Keratinocyte (primary cell): ENCODE measurements around the gene SCAPER. TPM values are rescaled to one million over a fixed set of nuclear protein-coding genes. Genes with fewer than 3 reads are reported as not detected.

Experiments
- DNase-seq: peaks from one replicate; pipeline ENCODE4 v3.0.0-alpha.2; 2011; ENCODE audit warnings: low read depth, missing footprints, low spot score
- FAIRE-seq: peaks from 2 replicates; lab custom pipeline; 2011; peaks lifted over from hg19 to GRCh38; lab: Jason Lieb, UNC
- H2AFZ ChIP-seq: 2 replicates; pipeline ENCODE4 v1.6.0; 2012; ENCODE audit warnings: low read length, control low read depth, inconsistent platforms; ENCODE audit not compliant: control insufficient read depth
- H3K27ac ChIP-seq: 2 replicates; pipeline ENCODE4 v1.5.1; 2011; ENCODE audit warnings: low read length; ENCODE audit not compliant: control insufficient read depth, insufficient read depth
- H3K27me3 ChIP-seq: 3 replicates; pipeline ENCODE4 v1.6.0; 2011; ENCODE audit warnings: low read length; ENCODE audit not compliant: control insufficient read depth, insufficient read depth; ENCODE audit errors: extremely low read depth
- H3K36me3 ChIP-seq, 2 experiments: 2 replicates in 1 of 2; 3 replicates in 1 of 2; pipeline ENCODE4 v1.5.1; 2011; ENCODE audit warnings: low read length in 2 of 2, mild to moderate bottlenecking in 1 of 2; ENCODE audit not compliant: control insufficient read depth in 2 of 2, insufficient read depth in 2 of 2; ENCODE audit errors: extremely low read depth in 1 of 2
- H3K4me1 ChIP-seq: 3 replicates; pipeline ENCODE4 v1.5.1; 2011; ENCODE audit warnings: low read length; ENCODE audit not compliant: control insufficient read depth, insufficient read depth; ENCODE audit errors: extremely low read depth
- H3K4me2 ChIP-seq: 3 replicates; pipeline ENCODE4 v1.6.0; 2011; ENCODE audit warnings: low read depth, low read length; ENCODE audit not compliant: control insufficient read depth, insufficient read depth; ENCODE audit errors: extremely low read depth
- H3K4me3 ChIP-seq, 3 experiments: fragments of 200-600 bp in 1 of 3; sonication (generic) in 1 of 3; 2 replicates in 2 of 3; 3 replicates in 1 of 3; pipeline ENCODE4 v1.5.1; 2011 to 2016; ENCODE audit warnings: low read length in 3 of 3, mild to moderate bottlenecking in 3 of 3, control low read depth in 2 of 3, inconsistent platforms in 1 of 3, low read depth in 1 of 3, mixed read lengths in 1 of 3, mixed run types in 1 of 3, moderate library complexity in 1 of 3; ENCODE audit not compliant: control insufficient read depth in 2 of 3, insufficient read depth in 2 of 3; ENCODE audit errors: extremely low read depth in 1 of 3
- H3K79me2 ChIP-seq: 2 replicates; pipeline ENCODE4 v1.6.0; 2012; ENCODE audit warnings: low read length; ENCODE audit not compliant: control insufficient read depth, insufficient read depth
- H3K9ac ChIP-seq: 3 replicates; pipeline ENCODE4 v1.6.0; 2011; ENCODE audit warnings: low read length; ENCODE audit not compliant: control insufficient read depth, insufficient read depth; ENCODE audit errors: extremely low read depth
- H3K9me1 ChIP-seq: 3 replicates; pipeline ENCODE4 v1.6.0; 2011; ENCODE audit warnings: low read length; ENCODE audit not compliant: control insufficient read depth, insufficient read depth; ENCODE audit errors: extremely low read depth
- H3K9me3 ChIP-seq: 2 replicates; pipeline ENCODE4 v1.5.1; 2012; ENCODE audit warnings: low read depth, low read length; ENCODE audit not compliant: control insufficient read depth
- H4K20me1 ChIP-seq: 3 replicates; pipeline ENCODE4 v1.6.0; 2011; ENCODE audit warnings: low read length; ENCODE audit not compliant: control insufficient read depth, insufficient read depth; ENCODE audit errors: extremely low read depth
- CTCF ChIP-seq, 3 experiments: IDR thresholded peaks in 1 of 3; conservative IDR thresholded peaks in 1 of 3; optimal IDR thresholded peaks in 1 of 3; 2 replicates in 2 of 3; 3 replicates in 1 of 3; pipeline versions ENCODE3 to v1.5.1; 2011; ENCODE audit warnings: low read length in 3 of 3, mild to moderate bottlenecking in 3 of 3, moderate library complexity in 2 of 3, control low read depth in 1 of 3, inconsistent platforms in 1 of 3; ENCODE audit not compliant: insufficient read depth in 2 of 3; ENCODE audit errors: extremely low read depth in 1 of 3
- EZH2 ChIP-seq: IDR thresholded peaks from one replicate; pipeline ENCODE4 v1.6.1; 2012; ENCODE audit warnings: inconsistent platforms, mild to moderate bottlenecking, low read length, moderate library complexity
- dilution Hi-C: fragments of 300-500 bp; cut with MboI; formaldehyde crosslinking; loops from one replicate; pipeline ENCODE4 v1.7.0; 2020; ENCODE audit warnings: low sequenced_read_pairs; ENCODE audit not compliant: extremely low pct_ligation_motif_present
- polyA plus RNA-seq, 5 experiments: library from polyadenylated mRNA; depleted of rRNA in 3 of 5; stranded (reverse) in 3 of 5; stranded (forward) in 1 of 5; unstranded in 1 of 5; fragments of >200 nt; gene quantifications; 1 replicate in 1 of 5; 2 replicates in 3 of 5; 3 replicates in 1 of 5; pipeline versions ENCODE4 v1.2.1 to v1.2.3, GENCODE V29; 2011 to 2012; ENCODE audit warnings: missing spikeins in 2 of 5, low read depth in 1 of 5, low replicate concordance in 1 of 5

SCAPER gene
- polyA plus RNA-seq, 1 donor (not counting 4 experiments of a cell fraction or from before 2014, with no cell fraction given), result 5.2 TPM

GRCh38 chr15:76360416-76360815 is 544.7 kb downstream of the SCAPER start:
- dilution Hi-C loops, result no loop called here
- Histone ChIP-seq H3K4me1 (no peaks in the 10 kb centered on the region), H3K27me3 (no peaks in the 10 kb centered on the region), H3K79me2 (no peaks in the 10 kb centered on the region), H3K9me1 (no peaks in the 10 kb centered on the region), H4K20me1 (no peaks in the 10 kb centered on the region), H3K9ac (no peak overlapping the region), H3K4me3 (no peak overlapping the region), H2AFZ (no peak overlapping the region), H3K27ac (no peak overlapping the region), H3K4me2 (no peak overlapping the region), H3K36me3 (no peaks in the 10 kb centered on the region), H3K9me3 (no peaks in the 10 kb centered on the region)
- no peak for FAIRE-seq
- no peak for DNase-seq
- TF ChIP-seq CTCF (optimal IDR thresholded peaks at IDR 0.05 in 1 of 3, IDR thresholded peaks at IDR 0.05 in 1 of 3, conservative IDR thresholded peaks at IDR 0.05 in 1 of 3; ENCODE audit: extremely low read depth in 1 of 3, insufficient read depth in 2 of 3, low read length in 3 of 3) (no peak), EZH2 (no peak)

- no peaks in the 10 kb centered on the region for H3K9me1 ChIP-seq
- no peaks in the 10 kb centered on the region for H3K9me3 ChIP-seq
- no peak overlapping the region for H3K27ac ChIP-seq
- no peaks in the 10 kb centered on the region for H3K79me2 ChIP-seq
- dilution Hi-C loops, result no loop called here
- no peaks in the 10 kb centered on the region for H3K27me3 ChIP-seq
- H2AFZ ChIP-seq, result no peak overlapping the region
- H4K20me1 ChIP-seq, result no peaks in the 10 kb centered on the region
- FAIRE-seq (no peak), DNase-seq (no peak)
- H3K9ac ChIP-seq, result no peak overlapping the region
- no peak overlapping the region for H3K4me3 ChIP-seq
- no peaks in the 10 kb centered on the region for H3K4me1 ChIP-seq
- H3K4me2 ChIP-seq, result no peak overlapping the region
- TF ChIP-seq CTCF (optimal IDR thresholded peaks at IDR 0.05 in 1 of 3, IDR thresholded peaks at IDR 0.05 in 1 of 3, conservative IDR thresholded peaks at IDR 0.05 in 1 of 3; ENCODE audit: extremely low read depth in 1 of 3, insufficient read depth in 2 of 3, low read length in 3 of 3) (no peak), EZH2 (no peak)
- no peaks in the 10 kb centered on the region for H3K36me3 ChIP-seq
Observed at GRCh38 chr15:76359152-76359551, 546.0 kb downstream of the SCAPER start.
